ENCODE results near the gene PPFIBP1.

PPFIBP1 gene

GRCh38 chr12:27523642-27524493 is at the start of gene PPFIBP1:
PPFIBP1 (plus strand) TSS chr12:27524206; CDS start chr12:27633397, 109,191 bp downstream.
- peak; percentile 97 for DNase-seq (ENCODE audit: low read depth)

- DNase-seq (ENCODE audit: low read depth), result peak; percentile 29
These were observed 49.7 kb upstream of the PPFIBP1 start for GRCh38 chr12:27474344-27474743.

GRCh38 chr12:27477049-27477448 is 47.0 kb upstream of the PPFIBP1 start:
- no peak for DNase-seq (ENCODE audit: low read depth)

- DNase-seq (ENCODE audit: low read depth), result no peak
These were observed 45.1 kb upstream of the PPFIBP1 start for GRCh38 chr12:27478949-27479348.

GRCh38 chr12:27480016-27480415 is 44.0 kb upstream of the PPFIBP1 start:
- DNase-seq (ENCODE audit: low read depth), result no peak

- peak; percentile 44 for DNase-seq (ENCODE audit: low read depth)
These were observed 37.0 kb upstream of the PPFIBP1 start for GRCh38 chr12:27486961-27487360.

GRCh38 chr12:27488479-27488878 is 35.5 kb upstream of the PPFIBP1 start:
- DNase-seq (ENCODE audit: low read depth), result no peak

- DNase-seq (ENCODE audit: low read depth), result no peak
These were observed 32.8 kb upstream of the PPFIBP1 start for GRCh38 chr12:27491226-27491625.

- no peak for DNase-seq (ENCODE audit: low read depth)
These were observed 30.6 kb upstream of the PPFIBP1 start for GRCh38 chr12:27493260-27493940.

- DNase-seq (ENCODE audit: low read depth), result no peak
These were observed 26.6 kb upstream of the PPFIBP1 start for GRCh38 chr12:27497446-27497845.

GRCh38 chr12:27498149-27498548 is 25.9 kb upstream of the PPFIBP1 start:
- DNase-seq (ENCODE audit: low read depth), result no peak

- DNase-seq (ENCODE audit: low read depth), result peak; percentile 32
These were observed 25.2 kb upstream of the PPFIBP1 start for GRCh38 chr12:27498761-27499160.

- no peak for DNase-seq (ENCODE audit: low read depth)
These were observed 24.6 kb upstream of the PPFIBP1 start for GRCh38 chr12:27499377-27499776.

GRCh38 chr12:27500546-27500945 is 23.5 kb upstream of the PPFIBP1 start:
- no peak for DNase-seq (ENCODE audit: low read depth)

GRCh38 chr12:27502021-27502435 is 22.0 kb upstream of the PPFIBP1 start:
- DNase-seq (ENCODE audit: low read depth), result no peak

- no peak for DNase-seq (ENCODE audit: low read depth)
These were observed 19.5 kb upstream of the PPFIBP1 start for GRCh38 chr12:27504507-27504906.

- DNase-seq (ENCODE audit: low read depth), result peak; percentile 81
These were observed 18.9 kb upstream of the PPFIBP1 start for GRCh38 chr12:27505109-27505508.

GRCh38 chr12:27505761-27506160 is 18.2 kb upstream of the PPFIBP1 start:
- no peak for DNase-seq (ENCODE audit: low read depth)

- DNase-seq (ENCODE audit: low read depth), result no peak
These were observed 17.3 kb upstream of the PPFIBP1 start for GRCh38 chr12:27506645-27507189.

GRCh38 chr12:27508736-27509431 is 15.1 kb upstream of the PPFIBP1 start:
- no peak for DNase-seq (ENCODE audit: low read depth)

- DNase-seq (ENCODE audit: low read depth), result peak; percentile 31
These were observed 12.8 kb upstream of the PPFIBP1 start for GRCh38 chr12:27511031-27511722.

- DNase-seq (ENCODE audit: low read depth), result no peak
These were observed 12.3 kb upstream of the PPFIBP1 start for GRCh38 chr12:27511723-27512045.
